ENCODE measurements around the gene NDUFB6. TPM values are rescaled to one million over a fixed set of nuclear protein-coding genes. Genes with fewer than 3 reads are reported as not detected.

Gene NDUFB6
- total and polyA plus RNA-seq, 2 of the 4 experiments (the other 2 are of a cell fraction), result 24.2 to 51.0 TPM

DNA sequence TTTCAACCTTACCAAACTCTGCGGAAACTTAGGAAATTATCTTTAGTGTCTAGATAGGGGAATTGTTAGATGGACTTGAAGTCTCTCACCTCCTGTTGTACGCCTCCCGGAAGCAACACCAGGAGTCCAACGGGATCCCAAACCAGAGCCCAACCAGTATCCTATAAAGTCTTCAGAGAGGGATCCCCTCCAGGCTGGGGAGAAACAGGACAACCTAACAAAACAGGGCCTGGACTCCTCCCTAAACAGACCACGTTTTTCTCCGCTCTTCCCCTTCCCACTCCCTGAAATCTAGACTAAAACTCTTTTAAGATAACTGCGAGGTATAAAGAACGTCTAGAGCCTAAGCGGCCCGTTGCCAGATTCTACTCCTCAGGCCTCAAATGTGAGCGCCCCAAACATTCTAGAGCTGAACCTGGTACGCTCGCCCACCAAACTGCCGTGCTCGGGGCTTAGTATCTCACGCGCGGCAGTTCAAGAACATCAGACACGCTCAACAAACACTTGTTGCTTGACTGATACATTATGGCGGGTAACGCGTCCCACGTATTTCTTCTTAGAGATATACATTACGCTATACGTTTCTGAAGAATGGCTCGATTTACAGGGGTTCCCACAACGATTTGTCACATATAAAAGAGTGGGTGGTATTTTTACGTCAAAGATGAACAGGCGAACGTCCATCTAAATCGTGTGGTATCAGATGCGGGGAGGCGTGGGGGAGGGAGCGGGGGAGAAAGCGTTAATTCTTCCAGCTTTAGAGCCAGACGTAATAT, 21.5 kb downstream of the NDUFB6 start (continued):
- TF ChIP-seq, protein P1, sequence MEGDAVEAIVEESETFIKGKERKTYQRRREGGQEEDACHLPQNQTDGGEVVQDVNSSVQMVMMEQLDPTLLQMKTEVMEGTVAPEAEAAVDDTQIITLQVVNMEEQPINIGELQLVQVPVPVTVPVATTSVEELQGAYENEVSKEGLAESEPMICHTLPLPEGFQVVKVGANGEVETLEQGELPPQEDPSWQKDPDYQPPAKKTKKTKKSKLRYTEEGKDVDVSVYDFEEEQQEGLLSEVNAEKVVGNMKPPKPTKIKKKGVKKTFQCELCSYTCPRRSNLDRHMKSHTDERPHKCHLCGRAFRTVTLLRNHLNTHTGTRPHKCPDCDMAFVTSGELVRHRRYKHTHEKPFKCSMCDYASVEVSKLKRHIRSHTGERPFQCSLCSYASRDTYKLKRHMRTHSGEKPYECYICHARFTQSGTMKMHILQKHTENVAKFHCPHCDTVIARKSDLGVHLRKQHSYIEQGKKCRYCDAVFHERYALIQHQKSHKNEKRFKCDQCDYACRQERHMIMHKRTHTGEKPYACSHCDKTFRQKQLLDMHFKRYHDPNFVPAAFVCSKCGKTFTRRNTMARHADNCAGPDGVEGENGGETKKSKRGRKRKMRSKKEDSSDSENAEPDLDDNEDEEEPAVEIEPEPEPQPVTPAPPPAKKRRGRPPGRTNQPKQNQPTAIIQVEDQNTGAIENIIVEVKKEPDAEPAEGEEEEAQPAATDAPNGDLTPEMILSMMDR (conservative IDR thresholded peaks at IDR 0.05; ENCODE audit: low read depth, low read length), result no peak
- TF ChIP-seq BHLHE40 (IDR thresholded peaks at IDR 0.05; ENCODE audit: low read depth, low read length), result no peak
- TF ChIP-seq NFE2L2 (IDR thresholded peaks at IDR 0.05; ENCODE audit: low read depth, low read length), result no peak
- TF ChIP-seq FOS (IDR thresholded peaks at IDR 0.05; ENCODE audit: low read depth, low read length), result no peak
- no peak for TF ChIP-seq RAD21 (IDR thresholded peaks at IDR 0.05; ENCODE audit: low read length)
- TF ChIP-seq SMC3 (IDR thresholded peaks at IDR 0.05; ENCODE audit: low read depth, low read length), result no peak
- no peak for TF ChIP-seq RCOR1 (IDR thresholded peaks at IDR 0.05; ENCODE audit: insufficient replicate concordance, low read length)

Measured in IMR-90 (cell line).